GM19239 (cell line): Measurements from ENCODE around the gene HECW1.
"Not testable (repeated sequence)": the region's sequence is repeated elsewhere in the genome, so short reads cannot be mapped to it uniquely, and the experiment has no call there.

ENCODE experiments used
- DNase-seq: peaks from one replicate; pipeline ENCODE4 v3.0.0; 2011; ENCODE audit warnings: low spot score; ENCODE audit not compliant: insufficient read length
- FAIRE-seq: peaks from 2 replicates; lab custom pipeline; 2011; peaks lifted over from hg19 to GRCh38; lab: Jason Lieb, UNC

HECW1 gene

DNA sequence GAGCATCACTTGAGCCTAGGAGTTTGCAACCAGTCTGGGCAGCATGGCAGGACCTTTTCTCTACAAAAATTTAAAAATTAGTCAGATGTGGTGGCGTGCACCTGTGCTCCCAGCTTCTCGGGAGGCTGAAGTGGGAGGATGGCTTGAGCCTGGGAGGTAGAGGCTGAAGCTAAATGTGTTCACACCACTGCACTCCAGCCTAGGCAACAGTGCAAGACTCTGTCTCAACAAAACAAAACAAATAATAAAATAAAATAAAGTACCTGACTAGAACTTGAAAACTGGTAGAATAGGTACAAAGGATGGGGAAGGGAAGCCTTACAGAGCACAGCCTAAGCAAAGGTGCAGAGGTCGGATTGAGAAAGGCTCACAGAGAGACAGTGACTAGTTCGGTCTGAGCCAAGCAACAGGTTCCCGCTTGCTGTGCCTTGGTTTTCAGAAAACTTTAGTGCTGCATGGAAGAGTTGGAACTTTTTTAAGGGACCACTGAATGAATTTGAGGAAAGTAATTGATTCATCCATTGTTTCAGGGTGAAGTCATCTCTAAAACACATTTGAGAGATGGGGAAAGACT lies 370.3 kb downstream of the HECW1 start:
- no peak for DNase-seq

GRCh38 chr7:43484678-43485395 lies 372.4 kb downstream of the HECW1 start:
- FAIRE-seq, result no peak
- DNase-seq, result no peak

More for the DNA sequence above, 370.3 kb downstream of the HECW1 start:
- no peak for FAIRE-seq

- no peak for FAIRE-seq
- DNase-seq, result no peak
Observed at GRCh38 chr7:43485580-43485979, 373.1 kb downstream of the HECW1 start.

DNA sequence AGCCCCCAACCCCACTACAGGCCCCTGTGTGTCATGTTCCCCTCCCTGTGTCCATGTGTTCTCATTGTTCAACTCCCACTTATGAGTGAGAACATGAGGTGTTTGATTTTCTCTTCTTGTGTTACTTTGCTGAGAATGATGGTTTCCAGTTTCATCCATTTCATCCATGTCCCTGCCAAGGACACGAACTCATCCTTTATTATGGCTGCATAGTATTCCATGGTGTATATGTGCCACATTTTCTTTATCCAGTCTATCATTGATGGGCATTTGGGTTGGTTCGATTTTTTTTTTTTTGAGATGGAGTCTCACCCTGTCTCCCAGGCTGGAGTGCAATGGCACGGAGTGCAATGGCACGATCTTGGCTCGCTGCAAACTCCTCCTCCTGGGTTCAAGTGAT lies 373.6 kb downstream of the HECW1 start:
- DNase-seq, FAIRE-seq: not testable (repeated sequence)

DNA sequence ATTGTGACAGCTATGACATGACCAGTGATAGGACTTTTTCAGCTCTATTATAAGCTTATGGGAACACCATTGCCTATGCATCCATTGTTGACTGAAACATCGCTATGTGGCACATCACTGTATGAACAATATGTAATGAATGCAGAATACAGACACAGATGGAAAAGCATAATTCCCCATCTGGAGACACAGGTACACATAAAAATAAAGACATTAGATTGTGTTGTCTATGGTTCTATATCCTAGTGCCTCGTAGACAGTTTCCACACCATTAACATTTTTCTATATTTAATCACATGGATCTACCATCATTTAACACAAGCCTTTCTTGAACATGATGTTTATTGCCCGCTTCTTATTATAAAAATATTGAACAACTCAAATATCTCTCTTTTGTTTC lies 374.2 kb downstream of the HECW1 start:
- DNase-seq, result no peak
- no peak for FAIRE-seq

DNA sequence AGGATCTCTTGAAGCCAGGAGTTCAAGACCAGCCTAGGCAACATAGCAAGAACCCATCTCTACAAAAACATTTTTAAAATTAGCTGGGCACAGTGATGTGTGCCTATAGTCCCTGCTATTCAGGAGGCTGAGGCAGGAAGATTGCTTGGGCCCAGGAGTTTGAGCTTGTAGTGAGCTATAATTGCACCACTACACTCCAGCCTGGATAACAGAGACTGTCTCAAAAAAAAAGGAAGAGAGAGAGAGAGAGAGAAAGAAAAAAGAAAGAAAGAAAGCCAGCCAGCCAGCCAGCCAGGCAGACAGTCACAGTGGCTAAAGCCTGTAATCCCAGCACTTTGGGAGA lies 375.3 kb downstream of the HECW1 start:
- no peak for DNase-seq
- FAIRE-seq, result no peak

DNA sequence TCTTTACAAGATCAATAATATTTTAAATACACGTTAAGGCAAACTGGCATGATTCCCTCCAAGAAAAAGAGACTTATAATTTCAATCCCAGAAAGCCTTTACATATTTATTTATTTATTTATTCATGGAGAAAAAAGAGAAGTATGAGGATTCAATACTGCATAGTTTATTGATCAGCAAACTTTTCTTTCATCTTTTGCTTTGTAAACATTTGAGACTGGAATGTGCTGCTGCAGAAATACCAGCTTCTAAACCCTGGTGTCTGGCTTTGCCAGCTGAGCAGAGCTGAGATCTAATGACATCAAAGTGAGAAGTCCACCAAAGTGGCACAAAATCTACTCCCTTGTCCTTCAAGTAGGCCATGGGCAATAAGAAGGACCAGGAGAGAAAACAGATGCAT lies 376.8 kb downstream of the HECW1 start:
- DNase-seq (no peak), FAIRE-seq (no peak)

DNA sequence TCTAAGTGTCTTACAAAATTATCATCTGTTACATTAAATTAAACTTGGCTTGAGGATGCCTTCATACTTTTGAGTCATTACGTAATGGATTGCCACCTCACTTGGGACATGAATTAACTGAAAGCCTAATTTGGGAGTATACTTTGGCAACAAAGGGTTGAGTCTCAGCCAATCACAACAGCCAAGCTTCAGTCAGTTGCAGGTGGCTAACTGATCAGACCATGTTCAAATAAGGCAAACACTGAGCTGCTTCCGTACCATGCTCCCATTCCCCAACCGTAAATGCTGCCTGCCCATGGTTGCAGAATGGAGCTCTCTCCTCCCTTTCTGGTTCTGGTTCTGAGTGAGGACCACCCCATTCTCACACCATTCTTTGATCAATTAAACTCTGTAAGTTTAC lies 377.6 kb downstream of the HECW1 start:
- no peak for FAIRE-seq

GRCh38 chr7:43491123-43491522 lies 378.7 kb downstream of the HECW1 start:
- no peak for FAIRE-seq
- no peak for DNase-seq

More for the DNA sequence above, 377.6 kb downstream of the HECW1 start:
- no peak for DNase-seq

- no peak for FAIRE-seq
- no peak for DNase-seq
Observed at GRCh38 chr7:43491984-43492383, 379.5 kb downstream of the HECW1 start.

DNA sequence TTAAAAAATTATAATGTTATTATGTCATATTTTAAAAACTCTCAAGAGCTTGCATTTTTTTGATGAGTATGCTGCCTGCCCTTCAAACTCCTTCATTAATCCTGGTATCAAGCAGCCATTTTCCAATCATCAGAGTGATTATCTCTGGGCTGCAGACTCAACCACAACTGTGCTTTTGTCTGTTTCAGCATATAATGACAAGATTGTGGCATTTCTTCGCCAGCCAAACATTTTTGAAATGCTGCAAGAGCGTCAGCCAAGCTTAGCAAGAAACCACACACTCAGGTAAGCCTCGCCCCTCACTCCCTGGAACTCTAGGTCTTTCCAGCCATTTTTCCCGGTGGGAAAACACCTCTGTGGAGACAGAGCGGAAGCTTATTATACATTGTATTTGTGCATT lies 380.4 kb downstream of the HECW1 start:
- DNase-seq, result no peak
- FAIRE-seq, result peak; percentile 8

- DNase-seq, result no peak
- FAIRE-seq, result no peak
Observed at GRCh38 chr7:43495572-43495971, 383.1 kb downstream of the HECW1 start.

DNA sequence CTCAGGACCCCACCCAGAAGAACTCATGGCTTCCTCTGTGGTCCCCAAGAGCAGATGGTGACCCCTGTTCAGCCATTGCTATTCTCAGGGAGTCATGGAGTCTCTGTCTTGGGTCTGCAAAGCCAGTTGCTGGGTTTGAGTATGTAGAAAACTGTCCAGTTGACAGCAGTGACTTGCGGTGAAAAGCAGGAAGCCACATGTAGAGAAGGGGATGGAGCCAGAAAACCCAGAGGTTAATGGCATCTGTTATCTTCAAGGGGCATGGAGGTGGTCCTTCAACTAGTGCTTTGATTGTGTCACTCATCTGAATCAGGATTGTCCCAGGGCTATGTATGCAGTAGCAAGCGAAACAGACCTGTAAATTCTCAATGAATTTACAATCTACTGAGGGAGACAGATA lies 384.1 kb downstream of the HECW1 start:
- FAIRE-seq, result no peak
- DNase-seq, result no peak

DNA sequence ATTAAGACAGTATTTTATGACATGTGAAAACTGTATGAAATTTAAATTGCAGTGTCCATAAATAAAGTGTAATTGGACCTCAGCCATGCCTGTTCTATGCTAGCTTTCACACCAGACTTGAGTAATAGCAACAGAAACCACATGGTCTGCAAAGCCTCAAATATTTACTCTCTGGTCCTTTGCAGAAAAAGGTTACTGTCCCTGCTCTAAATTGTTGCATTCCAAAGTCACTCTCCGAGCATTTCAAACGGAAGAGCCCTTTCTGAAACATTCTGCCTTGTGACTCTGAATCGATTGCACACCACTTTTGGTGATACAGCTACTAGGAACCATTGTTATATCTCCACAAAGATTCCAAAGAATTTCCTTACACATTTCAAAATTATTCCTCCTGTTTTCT lies 389.4 kb downstream of the HECW1 start:
- FAIRE-seq (no peak), DNase-seq (no peak)

- FAIRE-seq (no peak), DNase-seq (no peak)
Observed at GRCh38 chr7:43502941-43503340, 390.5 kb downstream of the HECW1 start.

- DNase-seq (no peak), FAIRE-seq (peak; percentile 4)
Observed at GRCh38 chr7:43505412-43505811, 393.0 kb downstream of the HECW1 start.

GRCh38 chr7:43506460-43506859 lies 394.0 kb downstream of the HECW1 start:
- FAIRE-seq (no peak), DNase-seq (no peak)

GRCh38 chr7:43508461-43508860 lies 396.0 kb downstream of the HECW1 start:
- FAIRE-seq (no peak), DNase-seq (no peak)

DNA sequence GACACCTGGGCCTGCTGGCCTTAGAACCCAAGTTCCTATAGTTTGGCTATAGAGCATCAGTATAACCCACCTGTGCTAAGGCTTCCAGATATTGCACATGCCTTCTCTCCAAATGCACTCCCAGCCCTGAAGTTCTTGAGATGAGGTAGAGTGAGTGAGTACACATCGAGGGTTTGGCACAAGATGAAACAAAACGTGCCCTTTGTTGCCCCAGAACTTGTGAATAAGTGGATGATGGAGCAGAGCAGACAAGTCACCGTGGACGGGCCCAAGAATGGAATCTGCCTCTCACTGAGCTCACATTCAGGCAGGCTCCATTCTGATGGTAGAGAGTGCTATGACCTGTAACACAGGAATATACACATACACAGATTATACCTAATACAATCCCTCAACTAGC lies 397.5 kb downstream of the HECW1 start:
- no peak for DNase-seq
- FAIRE-seq, result no peak

- DNase-seq, result no peak
- FAIRE-seq, result no peak
Observed at GRCh38 chr7:43511029-43511428, 398.6 kb downstream of the HECW1 start.

DNA sequence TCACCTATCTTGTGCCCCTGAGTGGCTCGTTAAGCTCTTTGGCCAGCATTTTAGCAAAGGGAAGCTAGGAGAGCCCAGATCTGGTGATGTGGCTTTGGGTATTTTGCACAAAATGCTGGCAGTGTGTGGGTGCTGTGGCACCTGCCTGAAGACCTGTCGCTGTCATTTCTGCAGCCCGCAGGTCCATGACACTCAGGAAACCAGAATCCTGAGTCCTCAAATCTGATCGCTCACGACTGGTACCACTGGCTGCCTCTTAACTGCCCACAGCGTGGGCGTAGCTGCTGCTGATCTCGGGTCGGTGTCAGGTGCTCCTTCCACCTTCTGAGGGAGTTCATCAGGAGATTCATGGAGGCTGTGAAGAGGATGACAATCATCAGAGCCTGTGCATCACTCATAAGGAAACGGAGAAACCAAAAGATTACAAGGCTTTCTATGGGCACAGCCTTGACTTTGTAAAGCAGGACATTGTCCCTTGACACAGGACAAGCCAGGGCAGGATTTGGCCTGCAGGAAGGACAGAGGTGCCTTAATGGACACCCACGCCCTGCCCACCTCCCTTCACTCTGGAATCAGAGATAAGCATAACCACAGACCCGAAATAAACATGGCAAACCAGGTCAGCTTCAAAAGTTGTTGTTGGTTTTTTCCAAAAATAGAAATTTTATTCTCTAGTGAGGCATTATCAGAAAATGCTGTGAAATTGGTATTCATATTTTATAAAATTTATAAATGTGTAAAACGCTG lies 399.5 kb downstream of the HECW1 start:
- no peak for DNase-seq
- FAIRE-seq, result no peak

DNA sequence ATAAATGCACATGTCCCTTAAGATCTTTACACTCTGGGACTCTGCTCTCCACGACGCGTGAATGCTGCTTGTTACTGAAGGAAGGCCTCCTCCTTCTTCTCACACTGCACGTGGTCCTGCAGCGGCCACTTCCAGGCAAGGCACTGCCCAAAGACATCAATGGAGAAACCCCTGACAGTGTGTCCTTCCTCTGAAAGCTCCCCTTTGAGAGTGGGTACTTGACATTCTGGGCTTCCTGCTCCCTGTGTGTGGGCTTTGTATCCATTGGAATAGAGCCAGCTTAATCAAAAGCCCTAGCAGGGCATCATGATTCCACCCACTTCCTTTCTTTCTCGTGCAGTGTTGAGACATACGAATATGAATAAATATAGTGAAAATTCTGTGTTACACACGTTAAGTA lies 400.8 kb downstream of the HECW1 start:
- no peak for DNase-seq
- FAIRE-seq, result no peak
